Lower leg skin (tissue), 4 donors: ENCODE measurements around the gene TGFBR3. TPM values are rescaled to one million over a fixed set of nuclear protein-coding genes. Genes with fewer than 3 reads are reported as not detected.

Source experiments
- DNase-seq, 2 donors: peaks; one replicate each; pipeline ENCODE4 v3.0.0-alpha.2; 2019; ENCODE audit warnings: low spot score in 2 of 2
- H3K4me3 ChIP-seq: fragments of 200-600 bp; sonication (generic); 2 replicates; pipeline ENCODE4 v1.5.1; 2017; ENCODE audit warnings: mild to moderate bottlenecking, low read depth; ENCODE audit not compliant: poor library complexity, severe bottlenecking
- POLR2A ChIP-seq, 2 donors: fragments of 450-650 bp; IDR thresholded peaks; one replicate each; pipeline ENCODE4 v1.6.1; 2016 to 2017; ENCODE audit warnings: antibody characterized with exemption in 2 of 2, mild to moderate bottlenecking in 1 of 2, moderate library complexity in 1 of 2
- WGBS, 2 donors: methylation state at CpG; one replicate each; pipeline ENCODE4 v1.1.5; 2018; 5-methylcytosine and 5-hydroxymethylcytosine counted together
- intact Hi-C: fragments of 100-400 bp; cut with DNase I; formaldehyde crosslinking; loops from one replicate; pipeline ENCODE4 v1.15.0; 2023; ENCODE audit warnings: low total_unique reads
- total RNA-seq, 4 donors: library from RNA; depleted of rRNA; stranded (reverse); fragments of >200 nt; gene quantifications; one replicate each; pipeline ENCODE4 v1.1.0, GENCODE V29; 2016
- TF ChIP-seq, protein P1 (sequence below), 3 donors: fragments of 450-650 bp; IDR thresholded peaks; one replicate each; pipeline ENCODE4 v1.5.1; 2016; ENCODE audit warnings: antibody characterized with exemption in 3 of 3, mild to moderate bottlenecking in 3 of 3, moderate library complexity in 2 of 3

Gene TGFBR3
- 100 to 1,000 TPM in 3 of 4 donors, 10 to 100 TPM in 1; 79.4 to 134 (median 116) TPM for total RNA-seq

DNA sequence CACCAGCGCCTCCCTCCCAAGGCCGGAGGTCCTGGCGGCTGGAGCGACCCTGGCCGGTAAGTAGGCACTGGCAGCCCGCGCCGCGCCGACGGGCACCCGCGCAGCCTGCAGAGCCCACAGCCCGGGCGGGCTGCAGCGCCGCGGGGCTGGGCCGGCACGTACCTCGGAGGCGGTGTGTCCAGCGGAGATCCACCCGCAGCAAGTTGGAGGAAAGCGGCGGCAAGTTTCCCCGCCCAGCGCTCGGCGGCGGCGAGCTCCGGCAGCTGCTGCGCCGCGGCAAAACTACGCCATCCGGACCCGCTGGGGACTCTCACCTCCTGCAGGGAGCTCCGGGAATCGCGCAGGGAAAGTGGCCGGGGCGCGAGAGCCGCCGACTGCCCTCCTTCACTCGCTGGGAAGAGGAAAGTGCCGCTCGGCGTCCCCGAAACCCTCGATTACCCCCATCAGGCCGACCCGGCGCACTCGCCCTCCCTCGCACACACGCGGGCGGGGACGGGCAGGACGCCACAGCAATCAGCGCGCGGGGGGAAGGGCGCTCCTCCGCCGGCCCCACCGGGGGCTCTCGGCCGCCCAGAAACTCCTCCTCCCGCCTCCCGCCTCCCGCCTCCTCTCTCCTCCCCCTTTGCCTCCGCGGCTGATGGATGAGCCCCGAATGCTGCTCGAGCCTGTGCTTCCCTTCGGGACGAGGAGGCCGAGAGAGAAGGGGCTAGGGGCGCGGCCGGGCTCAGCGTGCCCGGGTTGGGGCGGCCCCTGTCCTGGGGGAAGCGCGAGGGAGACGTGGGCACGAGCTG, at the start of gene TGFBR3:
TSS of gene TGFBR3 (minus strand) at position 436 of the 791 bp plus-strand sequence. CDS start 24,620 bp downstream, outside the sequence.
- TF ChIP-seq POLR2A (IDR thresholded peaks at IDR 0.05), result peak in 1 of 2 donors; percentile 25
- TF ChIP-seq, protein P1, sequence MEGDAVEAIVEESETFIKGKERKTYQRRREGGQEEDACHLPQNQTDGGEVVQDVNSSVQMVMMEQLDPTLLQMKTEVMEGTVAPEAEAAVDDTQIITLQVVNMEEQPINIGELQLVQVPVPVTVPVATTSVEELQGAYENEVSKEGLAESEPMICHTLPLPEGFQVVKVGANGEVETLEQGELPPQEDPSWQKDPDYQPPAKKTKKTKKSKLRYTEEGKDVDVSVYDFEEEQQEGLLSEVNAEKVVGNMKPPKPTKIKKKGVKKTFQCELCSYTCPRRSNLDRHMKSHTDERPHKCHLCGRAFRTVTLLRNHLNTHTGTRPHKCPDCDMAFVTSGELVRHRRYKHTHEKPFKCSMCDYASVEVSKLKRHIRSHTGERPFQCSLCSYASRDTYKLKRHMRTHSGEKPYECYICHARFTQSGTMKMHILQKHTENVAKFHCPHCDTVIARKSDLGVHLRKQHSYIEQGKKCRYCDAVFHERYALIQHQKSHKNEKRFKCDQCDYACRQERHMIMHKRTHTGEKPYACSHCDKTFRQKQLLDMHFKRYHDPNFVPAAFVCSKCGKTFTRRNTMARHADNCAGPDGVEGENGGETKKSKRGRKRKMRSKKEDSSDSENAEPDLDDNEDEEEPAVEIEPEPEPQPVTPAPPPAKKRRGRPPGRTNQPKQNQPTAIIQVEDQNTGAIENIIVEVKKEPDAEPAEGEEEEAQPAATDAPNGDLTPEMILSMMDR (IDR thresholded peaks at IDR 0.05), result no peak
- intact Hi-C loops, result loop anchor here (10.0 kb wide), 1 partner anchor 351 kb away; no protein-coding TSS in a partner anchor
- peak; percentile 89 to 98 for DNase-seq
- H3K4me3 ChIP-seq, result peak within 1 kb of the TSS; percentile 98
- WGBS, 2 donors, result 0% methylated on average over 37 to 67 of the region's 92 CpGs

DNA sequence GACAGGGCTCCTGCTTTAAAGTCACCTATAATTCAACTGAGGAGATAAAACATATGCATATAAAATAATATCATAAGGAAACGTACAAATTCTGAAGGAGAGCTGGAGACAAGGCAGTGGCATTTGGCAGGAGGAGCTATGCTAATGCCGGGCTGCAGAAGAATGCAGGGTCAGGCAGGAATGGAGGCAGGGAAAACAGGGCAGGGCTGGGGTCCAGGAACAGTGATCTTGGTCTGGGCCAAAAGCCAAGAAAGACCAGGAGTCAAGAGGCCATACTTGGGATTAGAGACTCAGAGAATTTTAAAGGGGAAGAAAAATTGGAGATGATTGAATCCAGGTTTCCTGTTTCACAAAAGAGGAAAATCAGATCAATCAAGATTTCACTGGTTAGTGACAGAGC, 43.3 kb upstream of the TGFBR3 start:
- DNase-seq, result peak in 1 of 2 donors; percentile 75
- 20 to 26% methylated on average over 2 of the region's 2 CpGs for WGBS, 2 donors
- H3K4me3 ChIP-seq, result no peak overlapping the region
- TF ChIP-seq POLR2A (IDR thresholded peaks at IDR 0.05), result no peak
- TF ChIP-seq, protein P1 (IDR thresholded peaks at IDR 0.05), result no peak
- intact Hi-C loops, result loop anchor here (5.0 kb wide), 1 partner anchor 417 kb away; no protein-coding TSS in a partner anchor

DNA sequence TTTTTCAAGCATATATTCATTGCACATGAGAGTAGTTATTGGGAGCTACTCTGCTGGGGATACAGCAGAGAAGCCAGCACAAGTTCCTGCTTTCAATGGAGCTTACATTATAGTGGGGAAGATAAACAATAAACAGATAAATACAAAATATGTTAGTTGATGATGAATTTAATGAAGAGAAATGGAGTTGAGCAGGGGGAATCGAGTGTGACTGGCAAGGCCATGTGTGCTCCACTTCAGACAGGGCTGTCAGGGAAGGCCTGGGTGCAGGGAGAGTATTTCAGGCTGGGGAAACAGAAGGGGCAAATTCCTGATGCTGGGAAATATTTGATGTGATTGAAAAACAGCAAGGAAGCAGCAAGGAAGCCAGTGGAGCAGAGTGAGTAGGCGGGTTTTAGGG, 42.1 kb upstream of the TGFBR3 start:
- no peak for DNase-seq
- intact Hi-C loops, result loop anchor here (5.0 kb wide), 1 partner anchor 416 kb away; no protein-coding TSS in a partner anchor
- no peak overlapping the region for H3K4me3 ChIP-seq
- no peak for TF ChIP-seq POLR2A (IDR thresholded peaks at IDR 0.05)
- TF ChIP-seq, protein P1 (IDR thresholded peaks at IDR 0.05), result no peak
- WGBS, 2 donors, result 83 to 93% methylated on average over 2 of the region's 2 CpGs

DNA sequence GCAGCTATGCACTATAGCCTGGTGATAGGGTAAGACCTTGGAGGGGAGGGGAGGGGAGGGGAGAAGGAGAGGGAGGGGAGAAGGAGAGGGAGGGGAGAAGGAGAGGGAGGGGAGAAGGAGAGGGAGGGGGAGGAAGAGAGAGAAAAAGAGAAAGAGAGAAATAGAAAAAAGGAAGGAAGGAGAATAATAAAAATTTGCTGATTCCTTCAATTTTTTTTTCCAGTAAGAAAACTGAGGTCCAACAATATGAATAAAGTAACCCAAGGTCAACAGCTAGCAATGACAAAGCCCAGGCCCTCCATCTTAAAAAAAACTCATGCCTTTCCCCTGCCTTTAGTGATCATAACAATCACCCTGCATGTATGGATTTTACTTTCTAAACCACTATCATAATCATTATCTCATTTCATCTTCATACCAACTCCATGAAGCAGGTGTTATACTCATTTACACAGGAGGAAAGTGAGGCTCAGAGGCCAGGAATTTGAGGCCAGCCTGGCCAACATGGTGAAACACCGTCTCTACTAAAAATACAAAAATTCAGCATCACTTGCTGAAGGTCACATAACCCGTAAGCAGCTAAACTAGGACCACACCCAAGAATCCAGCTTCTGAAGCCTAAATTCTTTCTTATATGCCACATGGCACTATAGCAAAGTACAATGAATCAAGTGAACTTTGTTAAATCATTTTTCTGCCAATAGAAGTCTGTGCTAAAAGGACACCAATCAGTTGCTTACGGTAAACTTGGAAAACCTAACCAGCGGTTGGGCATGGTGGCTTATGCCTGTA, 39.9 kb upstream of the TGFBR3 start:
- intact Hi-C loops, result loop anchor here (5.0 kb wide), 1 partner anchor 414 kb away; no protein-coding TSS in a partner anchor
- WGBS, 2 donors, result 79 to 83% methylated on average over 4 of the region's 4 CpGs
- TF ChIP-seq, protein P1 (IDR thresholded peaks at IDR 0.05), result no peak
- no peak for TF ChIP-seq POLR2A (IDR thresholded peaks at IDR 0.05)
- DNase-seq, result peak in 1 of 2 donors; percentile 63
- H3K4me3 ChIP-seq, result no peak overlapping the region

DNA sequence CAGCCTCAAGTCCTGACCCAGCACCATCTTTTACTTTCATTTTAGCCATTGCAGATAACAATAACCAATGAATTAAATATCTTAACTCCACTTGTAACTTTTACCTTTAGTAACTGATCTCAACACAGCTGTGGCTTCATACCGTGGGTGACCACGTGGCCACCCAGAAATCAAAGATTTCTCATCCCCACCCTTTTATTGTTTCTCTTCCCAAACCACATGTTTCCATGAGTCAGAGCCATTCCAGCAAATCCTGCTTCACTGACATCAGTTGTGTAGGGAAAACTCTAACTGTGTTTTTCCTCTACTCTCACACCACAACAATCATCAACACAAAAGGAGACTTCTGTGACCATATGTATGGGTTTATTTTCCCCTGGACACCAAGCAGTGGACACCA, 38.2 kb upstream of the TGFBR3 start:
- no peak for TF ChIP-seq POLR2A (IDR thresholded peaks at IDR 0.05)
- TF ChIP-seq, protein P1 (IDR thresholded peaks at IDR 0.05), result no peak
- peak; percentile 28 to 68 for DNase-seq
- intact Hi-C loops, result no loop called here
- H3K4me3 ChIP-seq, result no peak overlapping the region
- WGBS, 2 donors, result 45 to 49% methylated on average over 2 of the region's 2 CpGs
